Activated CD4-positive, alpha-beta T cell treated with anti-CD3 and anti-CD28 coated beads for 36 hours (primary cell): ENCODE results near the gene ACAT2. TPM values are rescaled to one million over a fixed set of nuclear protein-coding genes. Genes with fewer than 3 reads are reported as not detected.
"Not testable (repeated sequence)": the region's sequence is repeated elsewhere in the genome, so short reads cannot be mapped to it uniquely, and the experiment has no call there.

Experiments
- ATAC-seq: fragments of 200-7000 bp; cut with Tn5 transposase; one replicate; pipeline ENCODE4 v1.10.0; 2021; ENCODE audit warnings: mild to moderate bottlenecking, moderate library complexity
- CTCF ChIA-PET: fragments of 350-600 bp; sonication (Branson Sonifier 250); formaldehyde crosslinking; loops from one replicate; lab custom pipeline; 2021; ENCODE audit warnings: antibody characterized with exemption; lab: Charles Lee
- POLR2A ChIA-PET: fragments of 350-600 bp; sonication (Branson Sonifier 250); formaldehyde crosslinking; loops from one replicate; lab custom pipeline; 2021; ENCODE audit warnings: antibody characterized with exemption, inconsistent platforms; lab: Charles Lee
- DNase-seq: peaks from one replicate; pipeline ENCODE4 v3.0.0-alpha.2; 2020
- H3K27ac Mint-ChIP-seq: one replicate; pipeline ENCODE4 v1.8.0; 2021; ENCODE audit warnings: mixed read lengths
- H3K27me3 Mint-ChIP-seq: one replicate; pipeline ENCODE4 v1.8.0; 2021; ENCODE audit warnings: mixed read lengths
- H3K36me3 Mint-ChIP-seq: one replicate; pipeline ENCODE4 v1.8.0; 2021; ENCODE audit warnings: low read depth, mixed read lengths
- H3K4me1 Mint-ChIP-seq: one replicate; pipeline ENCODE4 v1.8.0; 2021; ENCODE audit warnings: mixed read lengths
- H3K4me3 Mint-ChIP-seq: one replicate; pipeline ENCODE4 v1.8.0; 2021; ENCODE audit warnings: mild to moderate bottlenecking, moderate library complexity, mixed read lengths
- H3K9me3 Mint-ChIP-seq: one replicate; pipeline ENCODE4 v1.8.0; 2021; ENCODE audit warnings: low read depth, mixed read lengths
- intact Hi-C, 2 experiments: fragments of 100-400 bp; cut with DNase I in 1 of 2; cut with micrococcal nuclease in 1 of 2; formaldehyde crosslinking; loops; one replicate each; pipeline versions ENCODE4 v1.14.2 to v1.15.1; 2022 to 2024; cut with DNase I, micrococcal nuclease
- total RNA-seq, 2 experiments: library from RNA; stranded (reverse); gene quantifications; one replicate each; pipeline ENCODE4 v1.2.3, GENCODE V29; 2021

ACAT2 gene
- total RNA-seq, 2 experiments from 2014 or later, result 55.0 to 82.1 TPM

GRCh38 chr6:159722655-159723054, 39.2 kb upstream of the ACAT2 start:
- no peak overlapping the region for H3K4me3 Mint-ChIP-seq
- no peaks in the 10 kb centered on the region for H3K27me3 Mint-ChIP-seq
- no peak for ATAC-seq
- no peaks in the 10 kb centered on the region for H3K9me3 Mint-ChIP-seq
- DNase-seq, result no peak
- H3K36me3 Mint-ChIP-seq, result peaks cover 14% of the 10 kb centered on the region
- POLR2A ChIA-PET, result interaction anchor here (0.6 kb wide), 1 partner anchor 616 kb away, joined by 3 read pairs; no protein-coding TSS in a partner anchor
- CTCF ChIA-PET, result interaction anchor here (1.2 to 3.0 kb wide), 4 partner anchors 10 to 67 kb away, joined by 4 to 12 read pairs (median 4); partner anchors contain the start of genes MRPL18 and TCP1
- H3K4me1 Mint-ChIP-seq, result peaks cover 26% of the 10 kb centered on the region
- intact Hi-C loops, result no loop called here
- H3K27ac Mint-ChIP-seq, result no peak overlapping the region

- intact Hi-C loops, result no loop called here
Observed at GRCh38 chr6:159723259-159723658, 38.6 kb upstream of the ACAT2 start.

GRCh38 chr6:159724778-159725177, 37.1 kb upstream of the ACAT2 start:
- POLR2A ChIA-PET, result interaction anchor here (0.7 to 4.2 kb wide), 3 partner anchors 30 to 339 kb away, joined by 3 to 44 read pairs (median 23); partner anchors contain the start of genes MRPL18 and TCP1

More at GRCh38 chr6:159723259-159723658, 38.6 kb upstream of the ACAT2 start:
- peaks cover 26% of the 10 kb centered on the region for H3K4me1 Mint-ChIP-seq
- H3K27ac Mint-ChIP-seq, result peak overlapping the region; percentile 16
- ChIA-PET CTCF (interaction anchor here (1.2 to 3.0 kb wide), 5 partner anchors 9 to 67 kb away, joined by 4 to 12 read pairs (median 4); partner anchors contain the start of genes ACAT2, MRPL18 and TCP1), POLR2A (interaction anchor here (0.6 kb wide), 1 partner anchor 616 kb away, joined by 3 read pairs; no protein-coding TSS in a partner anchor)
- no peak overlapping the region for H3K4me3 Mint-ChIP-seq
- H3K36me3 Mint-ChIP-seq, result peaks cover 18% of the 10 kb centered on the region
- no peaks in the 10 kb centered on the region for H3K9me3 Mint-ChIP-seq
- no peak for DNase-seq
- no peak for ATAC-seq
- no peaks in the 10 kb centered on the region for H3K27me3 Mint-ChIP-seq

GRCh38 chr6:159725208-159725607, 36.6 kb upstream of the ACAT2 start:
- DNase-seq, intact Hi-C loops, H3K27me3 Mint-ChIP-seq, H3K27ac Mint-ChIP-seq, H3K9me3 Mint-ChIP-seq, ATAC-seq: not testable (repeated sequence)
- POLR2A ChIA-PET, result interaction anchor here (2.5 to 4.2 kb wide), 2 partner anchors 31 to 64 kb away, joined by 23 to 44 read pairs; partner anchors contain the start of genes MRPL18 and TCP1
- H3K4me3 Mint-ChIP-seq, result peak overlapping the region; percentile 8
- CTCF ChIA-PET, result interaction anchor here (0.6 to 1.4 kb wide), 2 partner anchors 24 to 41 kb away, joined by 3 to 4 read pairs; no protein-coding TSS in a partner anchor
- peaks cover 31% of the 10 kb centered on the region for H3K4me1 Mint-ChIP-seq
- H3K36me3 Mint-ChIP-seq, result peaks cover 32% of the 10 kb centered on the region

More at GRCh38 chr6:159724778-159725177, 37.1 kb upstream of the ACAT2 start:
- Mint-ChIP-seq H3K9me3 (no peaks in the 10 kb centered on the region), H3K4me3 (peak overlapping the region; percentile 8), H3K36me3 (peaks cover 31% of the 10 kb centered on the region), H3K27ac (no peak overlapping the region), H3K27me3 (no peaks in the 10 kb centered on the region), H3K4me1 (peaks cover 29% of the 10 kb centered on the region)
- CTCF ChIA-PET, result interaction anchor here (0.6 to 1.8 kb wide), 3 partner anchors 23 to 41 kb away, joined by 3 to 4 read pairs (median 4); partner anchors contain the start of gene ACAT2
- ATAC-seq (no peak), DNase-seq (no peak)
- intact Hi-C loops, result no loop called here

GRCh38 chr6:159726255-159726917, 35.5 kb upstream of the ACAT2 start:
- Mint-ChIP-seq H3K9me3 (no peaks in the 10 kb centered on the region), H3K4me3 (peak overlapping the region; percentile 95), H3K4me1 (peaks cover 43% of the 10 kb centered on the region), H3K36me3 (peaks cover 42% of the 10 kb centered on the region), H3K27me3 (no peaks in the 10 kb centered on the region), H3K27ac (peak overlapping the region; percentile 98)
- ATAC-seq (peak; percentile 19), DNase-seq (no peak)
- intact Hi-C loops, result loop anchor here in 1 of 2 experiments (2.0 kb wide), 2 partner anchors 908 to 1082 kb away; partner anchors contain the start of genes DYNLT1 and EZR
- ChIA-PET CTCF (interaction anchor here (0.7 to 2.0 kb wide), 7 partner anchors 25 to 379 kb away, joined by 3 to 23 read pairs (median 4); partner anchors contain the start of gene ACAT2), POLR2A (interaction anchor here (0.9 to 4.2 kb wide), 6 partner anchors 32 to 63 kb away, joined by 4 to 44 read pairs (median 10); partner anchors contain the start of genes ACAT2, MRPL18 and TCP1)

GRCh38 chr6:159726918-159727716, 34.7 kb upstream of the ACAT2 start, which contains the start of gene WTAP:
Gene WTAP (plus strand): TSS chr6:159727506. CDS start chr6:159736266, 8,760 bp downstream.
- peak within 1 kb of the TSS; percentile 98 for H3K27ac Mint-ChIP-seq
- POLR2A ChIA-PET, result interaction anchor here (0.7 to 4.2 kb wide), 7 partner anchors 33 to 62 kb away, joined by 3 to 44 read pairs (median 9); partner anchors contain the start of genes ACAT2, MRPL18 and TCP1
- no peaks in the 10 kb centered on the region for H3K27me3 Mint-ChIP-seq
- CTCF ChIA-PET, result interaction anchor here (0.7 to 2.0 kb wide), 6 partner anchors 32 to 378 kb away, joined by 3 to 23 read pairs (median 4); partner anchors contain the start of gene ACAT2
- peaks cover 45% of the 10 kb centered on the region for H3K36me3 Mint-ChIP-seq
- H3K9me3 Mint-ChIP-seq, result no peaks in the 10 kb centered on the region
- DNase-seq, result peak; percentile 99
- H3K4me3 Mint-ChIP-seq, result peak within 1 kb of the TSS; percentile 95
- peak; percentile 91 for ATAC-seq
- H3K4me1 Mint-ChIP-seq, result peaks cover 47% of the 10 kb centered on the region
- intact Hi-C loops, result loop anchor here (1.0 to 2.0 kb wide), 10 partner anchors 34 to 1082 kb away; partner anchors contain the start of genes TCP1 (in 2 of the 2), ACAT2 (in 1 of the 2), DYNLT1 (in 1 of the 2) and EZR (in 1 of the 2)

- peak; percentile 72 for DNase-seq
- H3K9me3 Mint-ChIP-seq, result no peaks in the 10 kb centered on the region
- CTCF ChIA-PET, result interaction anchor here (0.9 to 2.0 kb wide), 9 partner anchors 10 to 62 kb away, joined by 3 to 23 read pairs (median 4); partner anchors contain the start of gene ACAT2
- peak; percentile 18 for ATAC-seq
- peak overlapping the region; percentile 96 for H3K27ac Mint-ChIP-seq
- intact Hi-C loops, result loop anchor here (1.0 to 2.0 kb wide), 11 partner anchors 33 to 1083 kb away; partner anchors contain the start of genes TCP1 (in 2 of the 2), ACAT2 (in 1 of the 2), DYNLT1 (in 1 of the 2) and EZR (in 1 of the 2)
- H3K36me3 Mint-ChIP-seq, result peaks cover 43% of the 10 kb centered on the region
- H3K27me3 Mint-ChIP-seq, result no peaks in the 10 kb centered on the region
- H3K4me3 Mint-ChIP-seq, result peak overlapping the region; percentile 95
- H3K4me1 Mint-ChIP-seq, result peaks cover 49% of the 10 kb centered on the region
- POLR2A ChIA-PET, result interaction anchor here (0.6 to 4.2 kb wide), 5 partner anchors 24 to 62 kb away, joined by 3 to 23 read pairs (median 10); partner anchors contain the start of genes ACAT2, MRPL18 and TCP1
Observed at GRCh38 chr6:159727717-159728445, 34.0 kb upstream of the ACAT2 start.

GRCh38 chr6:159728531-159728964, 33.3 kb upstream of the ACAT2 start:
- ATAC-seq (no peak), DNase-seq (no peak)
- ChIA-PET POLR2A (interaction anchor here (0.6 to 4.2 kb wide), 5 partner anchors 9 to 61 kb away, joined by 3 to 23 read pairs (median 4); partner anchors contain the start of genes ACAT2, MRPL18 and TCP1), CTCF (interaction anchor here (0.9 to 2.0 kb wide), 11 partner anchors 8 to 61 kb away, joined by 3 to 12 read pairs (median 4); partner anchors contain the start of gene ACAT2)
- Mint-ChIP-seq H3K27me3 (no peaks in the 10 kb centered on the region), H3K27ac (peak overlapping the region; percentile 96), H3K9me3 (no peaks in the 10 kb centered on the region), H3K4me1 (peaks cover 49% of the 10 kb centered on the region), H3K36me3 (peaks cover 39% of the 10 kb centered on the region), H3K4me3 (peak overlapping the region; percentile 95)
- intact Hi-C loops, result loop anchor here in 1 of 2 experiments (1.0 kb wide), 1 partner anchor 37 kb away; no protein-coding TSS in a partner anchor

- Mint-ChIP-seq H3K27me3 (no peaks in the 10 kb centered on the region), H3K27ac (peak overlapping the region; percentile 96), H3K36me3 (peaks cover 43% of the 10 kb centered on the region), H3K4me1 (peaks cover 52% of the 10 kb centered on the region), H3K4me3 (peak overlapping the region; percentile 95), H3K9me3 (no peaks in the 10 kb centered on the region)
- CTCF ChIA-PET, result interaction anchor here (1.5 to 2.0 kb wide), 7 partner anchors 8 to 36 kb away, joined by 3 to 12 read pairs (median 5); partner anchors contain the start of gene ACAT2
- no peak for DNase-seq
- intact Hi-C loops, result no loop called here
- POLR2A ChIA-PET, result interaction anchor here (0.8 to 2.2 kb wide), 2 partner anchors 8 to 60 kb away, joined by 4 to 11 read pairs; partner anchors contain the start of genes MRPL18 and TCP1
- ATAC-seq, result no peak
Observed at GRCh38 chr6:159729598-159730331, 32.1 kb upstream of the ACAT2 start.
